SH-SY5Y (cell line): Measurements from ENCODE around the gene SPTLC1.

Experiments
- GATA2 ChIP-seq: IDR thresholded peaks from 2 replicates; pipeline ENCODE4 v1.6.1; 2011; ENCODE audit warnings: mild to moderate bottlenecking, low read depth, low read length
- GATA3 ChIP-seq: IDR thresholded peaks from 2 replicates; pipeline ENCODE4 v1.6.1; 2011; ENCODE audit warnings: low read depth, mild to moderate bottlenecking, low read length, moderate library complexity

DNA sequence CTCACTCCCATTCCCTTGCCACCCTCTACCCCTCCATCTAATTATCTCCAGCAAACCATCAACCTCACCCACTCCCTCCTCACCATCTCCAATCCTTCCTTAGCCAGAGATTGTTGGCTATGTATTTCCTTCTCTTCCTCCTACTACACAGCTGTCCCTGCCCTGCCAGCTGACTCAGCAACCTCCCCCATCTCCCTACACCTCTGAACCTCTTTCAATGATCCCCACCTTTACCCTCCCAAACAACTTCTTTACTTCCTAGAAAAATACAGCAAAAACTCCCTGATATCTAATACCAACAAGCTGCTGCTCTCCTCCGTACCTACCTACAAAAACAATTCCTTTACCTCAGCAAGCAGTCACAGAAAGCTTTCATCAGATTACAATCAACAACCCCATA lies 37.3 kb downstream of the SPTLC1 start:
- TF ChIP-seq GATA3, result no peak
- TF ChIP-seq GATA2, result no peak
